Ectodermal cell (in vitro differentiated cells): ENCODE measurements around the gene COL21A1. TPM values are rescaled to one million over a fixed set of nuclear protein-coding genes. Genes with fewer than 3 reads are reported as not detected.
A peak's percentile ranks its signal among the peaks of the same experiment; 100 is the strongest.

Experiments used
- H3K27ac ChIP-seq: 2 replicates; pipeline ENCODE4 v1.7.0; 2013; ENCODE audit warnings: mild to moderate bottlenecking, low read depth, low read length; ENCODE audit not compliant: insufficient read depth, poor library complexity, severe bottlenecking
- H3K27me3 ChIP-seq: 2 replicates; pipeline ENCODE4 v1.7.0; 2013; ENCODE audit warnings: mild to moderate bottlenecking, low read length; ENCODE audit not compliant: insufficient read depth, control insufficient read depth, poor library complexity, severe bottlenecking
- H3K36me3 ChIP-seq: one replicate; pipeline ENCODE4 v1.7.0; 2013; ENCODE audit warnings: low read length; ENCODE audit not compliant: control insufficient read depth, insufficient read depth
- H3K4me1 ChIP-seq: one replicate; pipeline ENCODE4 v1.7.0; 2013; ENCODE audit warnings: low read length; ENCODE audit not compliant: control insufficient read depth, insufficient read depth
- H3K4me3 ChIP-seq: 2 replicates; pipeline ENCODE4 v1.7.0; 2013; ENCODE audit warnings: low read depth, low read length, control low read depth; ENCODE audit not compliant: insufficient read depth
- H3K9me3 ChIP-seq: 2 replicates; pipeline ENCODE4 v1.7.0; 2013; ENCODE audit warnings: mild to moderate bottlenecking, low read length, moderate library complexity; ENCODE audit not compliant: control insufficient read depth
- WGBS, 2 experiments: methylation state at CpG; one replicate each; pipeline ENCODE4 v1.1.7; 2013; ENCODE audit warnings: missing lambda C conversion rate in 2 of 2; 5-methylcytosine and 5-hydroxymethylcytosine counted together
- polyA plus RNA-seq, 4 experiments: library from polyadenylated mRNA; stranded (reverse); fragments of 50-300 nt; gene quantifications; one replicate each; pipeline ENCODE4 v1.2.3, GENCODE V29; 2013

The COL21A1 gene
- polyA plus RNA-seq (2013, experiment 1 of 4) = 0.70 TPM
- polyA plus RNA-seq (2013, experiment 2 of 4) = 0.94 TPM
- 1.0 TPM for polyA plus RNA-seq (2013, experiment 3 of 4)
- polyA plus RNA-seq (2013, experiment 4 of 4) = 0.61 TPM

DNA sequence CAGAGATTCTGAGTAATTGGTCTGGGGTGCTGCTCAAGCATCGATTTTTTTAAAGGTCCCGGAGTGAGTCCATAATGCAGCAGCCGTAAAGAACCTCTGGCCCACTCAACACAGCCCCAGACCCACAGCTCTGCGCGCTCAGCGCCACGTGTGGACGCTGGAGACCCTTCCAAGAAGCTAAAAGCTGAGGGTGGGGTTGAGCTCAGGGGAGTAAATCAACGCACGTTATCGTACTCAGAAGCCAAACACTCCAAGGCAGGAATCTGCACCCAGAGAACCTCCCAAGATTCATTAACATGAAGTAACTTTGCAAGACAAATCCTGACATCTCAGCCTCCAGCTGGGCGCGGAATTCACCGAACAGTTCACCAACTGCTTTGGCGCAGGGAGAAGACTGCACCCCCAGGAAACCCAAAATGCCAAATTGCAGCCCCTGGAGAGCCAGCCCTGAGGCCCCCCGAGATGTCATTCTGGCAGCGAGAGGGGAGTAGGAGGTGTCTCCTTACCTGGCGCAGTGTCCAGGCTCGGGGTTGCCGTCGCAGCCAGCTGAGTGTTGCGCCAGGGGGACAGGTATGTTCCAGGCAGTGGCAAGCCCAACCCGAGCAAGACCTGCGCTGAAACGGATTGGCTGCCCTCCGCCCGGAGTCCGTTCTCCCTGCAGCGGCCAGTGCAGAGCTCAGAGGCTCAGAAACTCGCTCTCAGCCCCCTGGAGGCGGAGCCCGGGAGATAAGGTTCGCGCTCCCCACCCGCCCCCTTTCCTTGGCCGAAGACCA is at the start of gene COL21A1:
Gene COL21A1, minus strand, starts transcription at position 700 of the 773 bp plus-strand sequence. CDS start 64,962 bp downstream, outside the sequence.
- no peak within 1 kb of the TSS for H3K27ac ChIP-seq
- peaks cover 22% of the 10 kb centered on the region for H3K27me3 ChIP-seq
- WGBS, 2 experiments = 1% methylated on average over 36 of the region's 36 CpGs
- H3K4me1 ChIP-seq = no peaks in the 10 kb centered on the region
- H3K36me3 ChIP-seq = no peaks in the 10 kb centered on the region
- no peaks in the 10 kb centered on the region for H3K9me3 ChIP-seq
- H3K4me3 ChIP-seq = peak within 1 kb of the TSS; percentile 48

GRCh38 chr6:56293781-56294180 is 46.4 kb upstream of the COL21A1 start:
- no peaks in the 10 kb centered on the region for H3K9me3 ChIP-seq
- no peaks in the 10 kb centered on the region for H3K4me1 ChIP-seq
- H3K27ac ChIP-seq = no peak overlapping the region
- 89 to 96% methylated on average over 3 of the region's 3 CpGs for WGBS, 2 experiments
- no peaks in the 10 kb centered on the region for H3K36me3 ChIP-seq
- H3K27me3 ChIP-seq = no peaks in the 10 kb centered on the region
- H3K4me3 ChIP-seq = no peak overlapping the region

DNA sequence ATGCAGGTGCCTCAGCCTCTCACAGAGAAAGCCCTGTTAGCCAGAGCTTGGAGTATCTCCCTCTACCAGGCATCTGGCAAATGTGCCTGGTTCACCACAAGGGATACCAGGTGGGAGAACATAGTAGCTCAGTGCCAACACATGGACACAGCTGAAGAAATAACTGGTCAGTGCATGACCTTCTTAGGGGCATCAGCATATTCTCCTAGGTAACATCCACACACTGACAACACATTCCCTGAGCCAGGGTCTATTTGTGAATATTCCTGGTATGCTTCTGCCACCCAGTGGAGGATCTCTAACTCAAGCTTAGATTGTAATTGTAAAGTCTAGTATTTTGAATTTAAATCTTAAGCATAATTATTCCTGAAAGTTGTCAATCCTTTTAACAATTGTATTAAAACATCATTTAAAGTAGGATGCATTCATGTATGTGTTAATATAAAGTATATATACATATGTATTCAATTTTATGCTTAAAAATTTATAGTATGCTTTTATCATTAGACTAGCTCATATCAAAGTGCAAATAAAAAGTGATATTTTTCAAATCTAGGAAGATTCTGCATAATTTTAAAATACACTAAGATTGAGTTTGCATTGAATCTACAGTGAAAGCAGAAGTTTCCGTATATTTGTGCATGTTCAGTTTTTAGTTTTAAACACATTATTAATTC is 45.3 kb upstream of the COL21A1 start:
- WGBS, 2 experiments = 100% methylated on average over 1 of the region's 1 CpG; no CpG with 5 or more reads in 1 of the 2 experiments

GRCh38 chr6:56291302-56291917 is 44.0 kb upstream of the COL21A1 start:
- Histone ChIP-seq H3K4me3 (no peak overlapping the region), H3K36me3 (no peaks in the 10 kb centered on the region), H3K27me3 (no peaks in the 10 kb centered on the region), H3K9me3 (no peaks in the 10 kb centered on the region), H3K4me1 (no peaks in the 10 kb centered on the region), H3K27ac (no peak overlapping the region)
- WGBS, 2 experiments = 71 to 78% methylated on average over 7 of the region's 7 CpGs

More for the DNA sequence above, 45.3 kb upstream of the COL21A1 start:
- no peaks in the 10 kb centered on the region for H3K27me3 ChIP-seq
- no peaks in the 10 kb centered on the region for H3K4me1 ChIP-seq
- H3K27ac ChIP-seq = no peak overlapping the region
- no peaks in the 10 kb centered on the region for H3K9me3 ChIP-seq
- H3K4me3 ChIP-seq = no peak overlapping the region
- H3K36me3 ChIP-seq = no peaks in the 10 kb centered on the region

GRCh38 chr6:56289721-56290120 is 42.3 kb upstream of the COL21A1 start:
- 93 to 94% methylated on average over 6 of the region's 6 CpGs for WGBS, 2 experiments
- H3K36me3 ChIP-seq = no peaks in the 10 kb centered on the region
- H3K27ac ChIP-seq = no peak overlapping the region
- no peaks in the 10 kb centered on the region for H3K9me3 ChIP-seq
- no peaks in the 10 kb centered on the region for H3K4me1 ChIP-seq
- no peak overlapping the region for H3K4me3 ChIP-seq
- H3K27me3 ChIP-seq = no peaks in the 10 kb centered on the region

DNA sequence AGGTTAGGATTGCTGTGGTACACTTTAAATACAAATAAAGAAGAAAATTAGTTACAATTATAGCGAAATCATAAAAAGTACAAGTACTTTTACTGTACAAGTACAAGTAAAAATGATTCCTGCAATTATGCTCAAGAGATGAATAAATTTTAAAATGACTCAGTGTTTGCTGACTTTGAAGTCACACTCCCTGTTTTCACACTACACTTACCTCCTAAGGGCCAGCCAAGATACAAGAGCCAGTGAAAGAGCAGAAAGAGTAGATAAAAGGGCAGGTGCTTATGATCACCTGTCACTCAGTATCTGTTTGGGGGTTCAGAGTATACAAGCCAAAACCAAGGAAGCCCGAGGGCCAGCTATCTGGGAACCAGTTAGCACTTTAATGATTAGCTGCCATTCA is 41.0 kb upstream of the COL21A1 start:
- no peaks in the 10 kb centered on the region for H3K9me3 ChIP-seq
- H3K27me3 ChIP-seq = no peaks in the 10 kb centered on the region
- H3K4me3 ChIP-seq = no peak overlapping the region
- H3K4me1 ChIP-seq = no peaks in the 10 kb centered on the region
- WGBS, 2 experiments = 94 to 96% methylated on average over 1 of the region's 2 CpGs
- no peaks in the 10 kb centered on the region for H3K36me3 ChIP-seq
- no peak overlapping the region for H3K27ac ChIP-seq

GRCh38 chr6:56282391-56282790 is 35.0 kb upstream of the COL21A1 start:
- Histone ChIP-seq H3K27me3 (no peaks in the 10 kb centered on the region), H3K4me3 (no peak overlapping the region), H3K4me1 (peaks cover 8% of the 10 kb centered on the region), H3K9me3 (no peaks in the 10 kb centered on the region), H3K27ac (no peak overlapping the region), H3K36me3 (no peaks in the 10 kb centered on the region)

- 96% methylated on average over 3 of the region's 3 CpGs for WGBS, 2 experiments
- H3K27ac ChIP-seq = no peak overlapping the region
- no peaks in the 10 kb centered on the region for H3K36me3 ChIP-seq
- no peak overlapping the region for H3K4me3 ChIP-seq
- H3K4me1 ChIP-seq = peaks cover 8% of the 10 kb centered on the region
- no peaks in the 10 kb centered on the region for H3K27me3 ChIP-seq
- H3K9me3 ChIP-seq = no peaks in the 10 kb centered on the region
Observed at GRCh38 chr6:56280126-56280525, 32.7 kb upstream of the COL21A1 start.

GRCh38 chr6:56279331-56280080 is 32.1 kb upstream of the COL21A1 start:
- 89 to 100% methylated on average over 1 of the region's 1 CpG for WGBS, 2 experiments
- H3K4me3 ChIP-seq = no peak overlapping the region
- H3K27ac ChIP-seq = no peak overlapping the region
- peaks cover 8% of the 10 kb centered on the region for H3K4me1 ChIP-seq
- no peaks in the 10 kb centered on the region for H3K9me3 ChIP-seq
- no peaks in the 10 kb centered on the region for H3K36me3 ChIP-seq
- H3K27me3 ChIP-seq = no peaks in the 10 kb centered on the region
